Prostate gland (tissue), 2 donors: Measurements from ENCODE around the gene NTNG2. TPM values are rescaled to one million over a fixed set of nuclear protein-coding genes. Genes with fewer than 3 reads are reported as not detected.

Source experiments
- DNase-seq: peaks from one replicate; pipeline ENCODE4 v3.0.0-alpha.2; 2019; ENCODE audit warnings: low spot score
- H3K27ac ChIP-seq, 2 donors: fragments of 200-600 bp; sonication (generic); 2 replicates each; pipeline ENCODE4 v1.5.1; 2017 to 2019
- H3K27me3 ChIP-seq: fragments of 200-600 bp; sonication (generic); replicated peaks from 2 replicates; pipeline ENCODE4 v1.5.1; 2019; ENCODE audit not compliant: insufficient read depth
- H3K36me3 ChIP-seq, 2 donors: fragments of 200-600 bp; sonication (generic); 1 replicate in 1 of 2; 2 replicates in 1 of 2; pipeline versions ENCODE4 v1.5.1 to v1.8.1; 2017 to 2019
- H3K4me1 ChIP-seq: fragments of 200-600 bp; sonication (generic); replicated peaks from 2 replicates; pipeline ENCODE4 v1.5.1; 2019
- H3K4me3 ChIP-seq, 2 donors: fragments of 200-600 bp; sonication (generic); 2 replicates each; pipeline ENCODE4 v1.5.1; 2017 to 2019
- H3K9me3 ChIP-seq: fragments of 200-600 bp; sonication (generic); 2 replicates; pipeline ENCODE4 v1.5.1; 2017
- POLR2A ChIP-seq: fragments of 450-650 bp; IDR thresholded peaks from one replicate; pipeline ENCODE4 v1.6.1; 2016; ENCODE audit warnings: antibody characterized with exemption, mild to moderate bottlenecking
- POLR2AphosphoS5 ChIP-seq: sonication (generic); formaldehyde crosslinking; IDR thresholded peaks from one replicate; pipeline ENCODE4 v1.6.1; 2017; ENCODE audit warnings: antibody characterized with exemption
- WGBS: methylation state at CpG from one replicate; pipeline ENCODE4 v1.1.5; 2018; 5-methylcytosine and 5-hydroxymethylcytosine counted together
- intact Hi-C: fragments of 100-400 bp; cut with DNase I; formaldehyde crosslinking; loops from one replicate; pipeline ENCODE4 v1.14.2; 2022
- total RNA-seq, 2 donors: library from RNA; depleted of rRNA; stranded (reverse); fragments of >200 nt; gene quantifications; one replicate each; pipeline ENCODE4 v1.1.0, GENCODE V29; 2016
- TF ChIP-seq, protein P1 (sequence below), 4 experiments: fragments of 200-600 bp in 2 of 4; fragments of 450-650 bp in 2 of 4; sonication (generic) in 2 of 4; IDR thresholded peaks; 1 replicate in 3 of 4; 2 replicates in 1 of 4; pipeline ENCODE4 v1.5.1; 2016 to 2019; ENCODE audit warnings: antibody characterized with exemption in 4 of 4, mild to moderate bottlenecking in 2 of 4, moderate library complexity in 2 of 4

NTNG2 gene
- total RNA-seq, 2 donors from 2014 or later = 12.7 to 37.4 TPM

DNA sequence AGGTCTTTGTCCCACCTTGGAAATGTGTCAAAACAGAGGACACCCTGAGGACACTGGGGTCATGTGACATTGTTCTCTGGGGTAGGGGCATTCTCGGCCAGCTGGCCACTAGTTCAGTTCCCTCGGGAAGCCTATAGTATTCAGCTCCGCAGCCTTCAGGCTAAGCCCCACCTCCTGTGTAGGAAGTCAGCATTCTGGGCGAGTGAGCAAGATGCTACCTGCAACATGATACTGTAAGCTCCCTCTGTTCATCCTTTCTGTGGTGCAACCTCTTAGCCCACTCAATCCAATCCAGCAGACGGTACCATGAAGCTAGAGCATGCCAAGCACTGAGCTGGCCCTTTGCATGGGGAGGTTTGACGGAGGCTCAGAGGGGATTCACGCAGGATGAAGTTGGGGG is 5.3 kb downstream of the NTNG2 start:
- no peak overlapping the region for H3K27ac ChIP-seq
- no peak for DNase-seq
- H3K36me3 ChIP-seq = no peaks in the 10 kb centered on the region
- no peaks in the 10 kb centered on the region for H3K27me3 ChIP-seq
- TF ChIP-seq POLR2A = no peak
- no peak for TF ChIP-seq POLR2AphosphoS5
- TF ChIP-seq, protein P1, sequence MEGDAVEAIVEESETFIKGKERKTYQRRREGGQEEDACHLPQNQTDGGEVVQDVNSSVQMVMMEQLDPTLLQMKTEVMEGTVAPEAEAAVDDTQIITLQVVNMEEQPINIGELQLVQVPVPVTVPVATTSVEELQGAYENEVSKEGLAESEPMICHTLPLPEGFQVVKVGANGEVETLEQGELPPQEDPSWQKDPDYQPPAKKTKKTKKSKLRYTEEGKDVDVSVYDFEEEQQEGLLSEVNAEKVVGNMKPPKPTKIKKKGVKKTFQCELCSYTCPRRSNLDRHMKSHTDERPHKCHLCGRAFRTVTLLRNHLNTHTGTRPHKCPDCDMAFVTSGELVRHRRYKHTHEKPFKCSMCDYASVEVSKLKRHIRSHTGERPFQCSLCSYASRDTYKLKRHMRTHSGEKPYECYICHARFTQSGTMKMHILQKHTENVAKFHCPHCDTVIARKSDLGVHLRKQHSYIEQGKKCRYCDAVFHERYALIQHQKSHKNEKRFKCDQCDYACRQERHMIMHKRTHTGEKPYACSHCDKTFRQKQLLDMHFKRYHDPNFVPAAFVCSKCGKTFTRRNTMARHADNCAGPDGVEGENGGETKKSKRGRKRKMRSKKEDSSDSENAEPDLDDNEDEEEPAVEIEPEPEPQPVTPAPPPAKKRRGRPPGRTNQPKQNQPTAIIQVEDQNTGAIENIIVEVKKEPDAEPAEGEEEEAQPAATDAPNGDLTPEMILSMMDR (IDR thresholded peaks at IDR 0.05) = no peak
- WGBS = 62% methylated on average over 7 of the region's 7 CpGs
- peaks cover 11% of the 10 kb centered on the region for H3K4me1 ChIP-seq
- no peaks in the 10 kb centered on the region for H3K9me3 ChIP-seq
- intact Hi-C loops = loop anchor here (5.0 kb wide), 1 partner anchor 70 kb away; no protein-coding TSS in a partner anchor
- no peak overlapping the region for H3K4me3 ChIP-seq

DNA sequence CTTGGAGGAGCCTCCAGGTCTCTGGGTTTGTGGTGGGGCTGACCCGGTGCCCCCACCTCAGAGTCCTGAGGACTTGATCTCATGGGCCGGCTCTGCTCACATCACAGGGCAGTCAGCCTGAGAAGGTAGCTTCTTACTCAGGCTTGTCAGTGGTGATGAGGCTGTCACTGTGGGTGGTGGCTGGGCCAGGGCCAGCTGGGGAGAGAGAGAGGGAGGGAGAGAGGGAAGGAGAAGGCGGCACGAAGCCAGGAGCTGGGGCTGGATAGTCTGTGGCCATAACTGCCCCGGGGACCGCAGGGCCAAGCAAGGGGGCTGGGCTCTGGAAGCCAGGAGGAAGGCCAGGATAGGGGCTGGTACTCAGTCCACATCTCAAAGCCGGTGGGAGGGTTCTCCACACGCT is 6.5 kb downstream of the NTNG2 start:
- no peak for DNase-seq
- intact Hi-C loops = loop anchor here (5.0 kb wide), 1 partner anchor 69 kb away; no protein-coding TSS in a partner anchor
- no peaks in the 10 kb centered on the region for H3K9me3 ChIP-seq
- no peaks in the 10 kb centered on the region for H3K27me3 ChIP-seq
- H3K27ac ChIP-seq = no peak overlapping the region
- no peak for TF ChIP-seq POLR2A
- 36% methylated on average over 7 of the region's 8 CpGs for WGBS
- H3K36me3 ChIP-seq = no peaks in the 10 kb centered on the region
- H3K4me1 ChIP-seq = peaks cover 11% of the 10 kb centered on the region
- no peak overlapping the region for H3K4me3 ChIP-seq

DNA sequence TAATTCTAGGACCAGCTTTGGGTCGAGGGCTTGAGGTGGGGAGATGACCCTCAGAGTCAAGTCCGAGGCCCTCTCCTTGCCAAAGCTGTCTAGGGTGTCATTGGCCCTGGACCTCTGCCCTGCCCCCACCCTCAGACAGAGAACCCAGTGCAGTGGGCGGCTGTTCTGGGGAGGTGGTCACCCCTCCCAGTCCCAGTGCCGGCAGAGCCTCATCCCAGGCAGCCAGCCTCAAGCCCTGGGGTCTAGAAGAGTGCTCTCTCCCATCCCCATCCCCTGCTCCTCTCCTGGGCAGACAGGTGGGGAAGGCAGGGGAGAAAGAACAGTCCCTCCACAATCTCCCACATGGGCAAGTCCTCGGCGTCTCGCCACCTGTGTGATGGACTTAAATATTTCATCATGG is 7.0 kb downstream of the NTNG2 start:
- no peak overlapping the region for H3K4me3 ChIP-seq
- DNase-seq = no peak
- H3K9me3 ChIP-seq = no peaks in the 10 kb centered on the region
- peaks cover 11% of the 10 kb centered on the region for H3K4me1 ChIP-seq
- 66% methylated on average over 7 of the region's 7 CpGs for WGBS
- no peak for TF ChIP-seq POLR2AphosphoS5
- no peak for TF ChIP-seq POLR2A
- TF ChIP-seq, protein P1 (IDR thresholded peaks at IDR 0.05) = no peak
- intact Hi-C loops = loop anchor here (5.0 kb wide), 1 partner anchor 68 kb away; no protein-coding TSS in a partner anchor
- no peaks in the 10 kb centered on the region for H3K27me3 ChIP-seq
- H3K27ac ChIP-seq = no peak overlapping the region
- H3K36me3 ChIP-seq = no peaks in the 10 kb centered on the region

DNA sequence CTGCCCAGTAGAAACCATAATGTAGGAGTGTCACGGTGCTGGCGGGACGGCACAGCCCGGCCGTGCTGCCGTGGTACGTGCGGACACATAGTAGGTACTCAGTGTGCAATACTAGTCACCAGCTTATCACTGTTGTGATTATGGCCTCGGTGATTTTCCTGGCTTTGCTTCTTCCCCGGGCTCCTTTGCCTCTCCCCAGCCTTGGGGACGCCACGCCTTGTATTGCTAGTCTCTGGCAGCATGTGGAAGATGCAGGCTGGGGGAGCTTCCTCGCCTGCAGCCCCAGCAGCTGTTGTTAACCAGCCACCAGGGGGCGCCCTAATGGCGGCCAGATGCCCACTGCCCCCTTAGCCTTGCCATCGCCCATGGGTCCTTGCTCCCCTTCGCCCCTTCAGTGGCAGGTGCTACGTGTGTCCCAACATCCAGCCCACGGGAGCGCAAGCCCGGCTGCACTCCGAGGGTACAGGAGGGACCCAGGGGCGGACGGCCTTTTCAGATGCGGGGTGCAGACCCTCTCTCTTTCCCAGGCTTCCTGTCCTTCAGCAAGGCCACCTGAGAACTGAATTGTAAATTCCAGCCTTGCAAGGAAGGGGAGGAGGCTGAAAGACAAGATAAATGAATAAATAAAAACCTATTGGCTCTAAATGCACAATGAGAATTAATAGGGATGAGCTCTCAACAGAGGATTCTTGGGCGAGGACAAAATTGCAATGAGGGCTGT is 8.0 kb downstream of the NTNG2 start:
- Histone ChIP-seq H3K27me3 (no peaks in the 10 kb centered on the region), H3K9me3 (no peaks in the 10 kb centered on the region), H3K36me3 (no peaks in the 10 kb centered on the region), H3K27ac (no peak overlapping the region), H3K4me1 (peaks cover 8% of the 10 kb centered on the region), H3K4me3 (no peak overlapping the region)
- intact Hi-C loops = loop anchor here (5.0 kb wide), 1 partner anchor 67 kb away; no protein-coding TSS in a partner anchor
- WGBS = 52% methylated on average over 26 of the region's 26 CpGs
- peak; percentile 42 for DNase-seq
- TF ChIP-seq POLR2AphosphoS5 (peak; percentile 30), POLR2A (no peak)
- TF ChIP-seq, protein P1 (IDR thresholded peaks at IDR 0.05) = peak; percentile 56 to 89 (median 72)

DNA sequence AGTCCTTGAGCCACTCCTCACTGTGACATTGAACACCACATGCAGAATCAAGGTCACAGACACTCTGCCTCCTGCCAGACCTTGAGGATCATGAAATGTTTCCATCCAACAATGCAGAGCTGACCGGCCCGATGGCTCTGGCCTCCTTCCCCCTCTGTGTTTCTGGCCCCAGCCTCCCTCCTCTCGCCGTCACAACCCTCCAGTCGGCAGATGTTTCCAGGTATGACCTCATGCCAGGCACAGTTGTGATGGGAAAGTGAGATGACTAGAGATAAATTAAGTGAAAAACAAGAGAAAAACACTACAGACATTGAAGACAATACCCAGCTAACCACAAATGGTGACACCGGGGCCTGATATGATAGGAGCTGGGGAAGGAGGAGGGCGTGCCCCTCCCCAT is 9.8 kb downstream of the NTNG2 start:
- DNase-seq = no peak
- TF ChIP-seq POLR2AphosphoS5 (no peak), POLR2A (no peak)
- TF ChIP-seq, protein P1 (IDR thresholded peaks at IDR 0.05) = no peak
- no peaks in the 10 kb centered on the region for H3K27me3 ChIP-seq
- intact Hi-C loops = no loop called here
- 69% methylated on average over 7 of the region's 7 CpGs for WGBS
- H3K4me1 ChIP-seq = no peaks in the 10 kb centered on the region
- H3K4me3 ChIP-seq = no peak overlapping the region
- H3K36me3 ChIP-seq = no peaks in the 10 kb centered on the region
- H3K27ac ChIP-seq = no peak overlapping the region
- H3K9me3 ChIP-seq = no peaks in the 10 kb centered on the region
